Fibroblast of upper back skin (primary cell): ENCODE results near the gene GRM8.
A peak's percentile ranks its signal among the peaks of the same experiment; 100 is the strongest.

Experiments used
- DNase-seq: peaks from one replicate; pipeline ENCODE4 v3.0.0-alpha.2; 2013

GRM8 gene

GRCh38 chr7:126656165-126656564, 596.6 kb downstream of the GRM8 start:
- DNase-seq, result no peak

- no peak for DNase-seq
Measured at GRCh38 chr7:126637538-126637937, 615.2 kb downstream of the GRM8 start.

- no peak for DNase-seq
Measured at GRCh38 chr7:126635545-126635944, 617.2 kb downstream of the GRM8 start.

- DNase-seq, result peak; percentile 7
Measured at GRCh38 chr7:126608339-126608776, 644.4 kb downstream of the GRM8 start.

- DNase-seq, result no peak
Measured at GRCh38 chr7:126606331-126606730, 646.4 kb downstream of the GRM8 start.

DNA sequence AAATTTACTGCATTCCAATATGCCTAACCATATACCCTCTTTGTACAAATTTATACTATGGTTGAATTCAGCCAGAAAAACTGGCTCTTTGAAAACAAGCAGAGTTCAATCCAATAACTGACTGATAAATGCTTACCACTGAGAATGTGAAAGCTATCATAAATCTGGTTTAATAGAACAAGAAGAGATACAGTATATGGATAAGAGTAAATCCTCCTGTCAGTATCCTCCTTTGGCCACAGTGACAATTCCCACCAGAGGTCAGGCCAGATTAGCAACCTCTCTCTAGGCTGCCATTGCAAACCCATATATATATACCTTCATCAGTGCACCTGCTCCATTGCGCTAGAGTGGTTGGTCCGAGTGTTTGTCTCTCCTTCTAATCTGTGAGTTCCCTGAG, 647.2 kb downstream of the GRM8 start:
- no peak for DNase-seq

DNA sequence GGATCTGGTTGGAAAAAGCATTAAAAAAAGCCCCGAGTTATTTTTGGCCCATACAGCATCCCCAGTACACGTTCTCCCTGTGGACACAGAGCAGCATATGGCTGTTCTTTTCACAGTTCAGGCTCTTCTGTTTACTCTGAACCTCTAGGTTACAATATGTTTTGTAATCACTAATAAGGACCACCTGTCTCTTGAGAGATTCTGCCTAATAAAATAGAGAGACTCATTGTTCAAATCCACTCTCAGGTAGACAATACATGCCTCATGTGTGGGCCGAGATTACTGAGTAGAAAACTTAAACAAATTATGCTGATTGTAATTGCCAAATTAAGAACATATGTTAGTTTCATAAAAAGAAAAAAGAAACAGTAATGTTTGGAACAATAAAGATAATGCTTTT, 647.7 kb downstream of the GRM8 start:
- no peak for DNase-seq

DNA sequence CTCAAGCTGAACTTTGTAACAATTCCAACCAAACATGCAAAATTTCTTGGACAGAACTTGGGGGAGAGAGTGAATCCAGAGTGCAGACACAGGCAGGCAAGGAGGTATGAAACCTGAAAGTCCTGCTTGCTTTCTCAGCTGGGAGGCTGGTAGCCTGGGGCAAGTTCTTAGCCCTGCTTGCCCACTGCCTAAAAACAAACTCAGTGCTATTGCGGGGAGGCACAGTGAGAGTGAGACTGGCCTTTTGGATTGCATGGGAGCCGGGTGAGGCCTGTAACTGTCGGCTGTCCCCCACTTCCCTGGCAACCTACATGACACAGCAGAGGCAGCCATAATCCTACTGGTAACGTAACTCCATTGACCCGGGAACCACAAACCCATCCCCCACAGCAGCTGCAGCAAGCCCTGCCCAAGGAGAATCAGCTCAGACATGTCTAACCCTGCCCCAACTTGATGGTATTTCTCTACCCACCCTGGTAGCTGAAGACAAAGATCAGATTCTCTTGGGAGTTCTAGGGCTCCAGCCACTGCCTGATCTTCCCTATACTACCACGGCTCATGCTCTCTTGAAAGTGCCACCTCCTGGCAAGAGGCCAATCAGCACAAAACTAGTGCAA, 663.6 kb downstream of the GRM8 start:
- DNase-seq, result no peak

- no peak for DNase-seq
Measured at GRCh38 chr7:126578338-126578737, 674.4 kb downstream of the GRM8 start.

GRCh38 chr7:126574276-126575250, 678.2 kb downstream of the GRM8 start:
- peak; percentile 87 for DNase-seq

- DNase-seq, result peak; percentile 9
Measured at GRCh38 chr7:126570845-126571244, 681.9 kb downstream of the GRM8 start.

DNA sequence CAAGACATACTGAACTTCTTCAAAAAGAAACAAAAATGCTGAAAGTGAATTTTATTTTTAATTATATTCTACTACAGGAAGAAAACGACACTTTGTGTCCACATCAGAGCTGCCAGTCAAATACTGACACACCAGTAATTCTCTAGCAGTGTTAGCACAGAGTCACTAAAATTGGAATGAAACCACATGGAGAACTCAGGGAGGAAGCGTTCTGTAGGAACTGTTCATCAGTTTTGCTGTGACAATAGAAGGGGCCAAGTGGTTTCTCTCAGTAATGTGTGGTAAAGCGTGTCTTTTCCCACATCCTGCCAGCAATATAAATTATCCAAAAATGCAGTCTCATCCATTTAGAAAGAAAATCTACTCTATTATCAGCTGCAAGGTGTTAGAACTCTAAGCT, 683.3 kb downstream of the GRM8 start:
- peak; percentile 31 for DNase-seq

DNA sequence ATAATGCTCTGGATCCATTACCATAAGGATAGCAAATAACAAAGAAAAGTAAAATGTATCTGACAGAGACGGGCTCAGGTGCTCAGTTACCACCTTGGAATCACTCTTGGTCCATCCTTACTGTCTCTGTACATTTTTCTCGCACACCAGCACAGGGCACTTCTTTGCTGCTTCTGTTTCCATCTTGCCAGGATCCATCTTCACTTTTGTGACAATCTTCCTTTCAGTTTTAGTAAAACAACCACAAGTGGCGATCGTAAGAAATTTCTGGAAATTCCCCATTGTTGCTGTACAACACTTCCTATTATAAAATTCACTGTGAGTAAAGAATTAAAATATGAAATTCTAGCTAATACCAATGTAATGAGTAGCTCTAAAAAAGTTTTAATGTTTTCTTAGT, 695.5 kb downstream of the GRM8 start:
- no peak for DNase-seq

DNA sequence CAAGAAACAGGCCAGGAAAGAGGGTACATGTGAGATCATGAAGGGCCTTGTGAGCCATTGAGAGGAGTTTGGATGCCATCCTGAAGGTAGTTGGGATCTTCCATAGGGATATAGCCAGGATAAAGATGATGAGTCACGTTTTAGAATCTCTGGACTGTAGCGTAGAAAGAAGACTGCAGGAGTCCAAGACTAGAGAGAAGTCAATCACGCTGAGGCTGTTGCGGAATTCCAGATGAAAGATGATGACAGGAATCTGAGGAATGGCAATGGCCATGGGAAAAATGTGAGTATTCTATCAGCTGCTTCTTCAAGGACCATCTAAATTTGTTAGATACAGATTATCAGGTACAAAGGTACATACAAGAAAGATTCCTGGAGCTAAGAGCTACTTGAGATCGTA, 711.3 kb downstream of the GRM8 start:
- peak; percentile 65 for DNase-seq

- no peak for DNase-seq
Measured at GRCh38 chr7:126535176-126535575, 717.6 kb downstream of the GRM8 start.

DNA sequence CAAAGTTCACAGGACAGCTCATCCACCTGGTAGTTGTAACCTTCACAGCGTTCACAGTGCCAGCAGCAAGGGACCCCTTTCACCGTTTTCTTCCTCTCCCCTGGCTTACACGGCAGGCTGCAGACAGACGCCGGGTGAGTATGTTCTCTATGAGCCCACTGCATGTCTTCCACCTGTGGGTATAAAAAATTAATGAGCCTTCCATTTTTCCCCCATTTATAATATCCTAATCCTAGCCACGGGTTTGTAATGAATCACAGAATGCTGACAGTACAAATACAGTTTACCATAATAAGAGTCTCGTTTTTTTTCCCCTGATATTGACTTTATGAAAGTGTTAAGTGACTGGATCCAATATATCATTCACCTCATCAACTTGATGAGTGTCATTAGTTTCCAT, 719.0 kb downstream of the GRM8 start:
- no peak for DNase-seq

- peak; percentile 48 for DNase-seq
Measured at GRCh38 chr7:126529833-126530232, 722.9 kb downstream of the GRM8 start.

GRCh38 chr7:126529254-126529653, 723.5 kb downstream of the GRM8 start:
- no peak for DNase-seq

GRCh38 chr7:126525906-126526305, 726.8 kb downstream of the GRM8 start:
- no peak for DNase-seq

DNA sequence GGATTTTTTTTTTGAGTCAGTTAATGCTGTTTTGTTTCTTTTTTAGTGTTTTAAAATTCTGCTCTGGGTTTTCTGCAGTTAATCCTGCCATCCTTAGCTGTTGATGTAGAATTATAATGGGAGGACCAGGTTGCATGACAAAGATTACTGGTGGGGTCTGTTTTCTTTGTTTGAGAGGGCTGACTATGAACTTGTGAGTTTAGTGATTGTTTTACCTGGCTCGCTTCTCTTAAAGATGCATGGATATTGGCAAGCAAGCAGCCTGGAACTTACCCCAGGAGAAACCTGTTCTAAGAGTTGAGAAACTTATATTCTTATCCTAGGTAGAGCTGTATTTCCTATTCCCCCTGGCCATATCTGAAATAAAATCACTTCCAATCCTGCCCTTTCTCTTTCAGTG, 727.8 kb downstream of the GRM8 start:
- no peak for DNase-seq

DNA sequence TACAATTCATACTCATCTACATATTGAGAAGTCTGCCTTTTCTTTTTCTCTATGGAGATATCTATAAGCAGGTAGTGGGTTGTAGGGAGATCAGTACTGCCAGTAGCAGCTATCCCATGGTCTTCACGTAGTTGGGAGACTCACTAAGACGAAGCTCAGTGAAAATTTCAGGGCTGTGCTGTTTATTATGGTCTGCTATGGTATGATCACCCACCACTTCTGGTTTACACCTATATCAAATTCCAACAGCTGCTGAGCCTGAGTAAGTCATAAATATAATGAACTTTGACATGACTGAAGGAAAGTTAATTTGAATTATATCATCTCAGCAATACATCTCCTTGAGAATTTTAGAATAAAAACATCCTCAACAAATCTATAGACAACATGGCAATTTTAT, 741.7 kb downstream of the GRM8 start:
- DNase-seq, result no peak

DNA sequence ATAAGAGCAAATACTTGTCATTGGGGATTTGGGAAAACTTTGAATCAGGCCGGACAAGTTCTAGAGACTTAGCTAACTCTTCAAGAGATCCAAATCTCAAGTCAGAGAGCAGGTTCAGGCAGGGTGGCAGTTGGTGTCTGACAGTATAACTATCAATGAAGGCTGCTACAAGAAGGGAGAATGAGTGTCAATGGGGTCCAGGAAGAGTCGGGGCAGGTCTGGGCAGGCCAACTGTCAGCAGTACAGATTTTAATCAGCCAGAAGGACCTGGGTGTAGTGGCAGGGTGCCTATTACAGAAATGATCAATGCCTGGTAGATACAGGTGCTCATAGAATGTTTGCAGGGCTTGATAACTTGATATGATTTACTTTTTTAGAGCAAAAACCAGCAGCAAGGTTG, 751.1 kb downstream of the GRM8 start:
- DNase-seq, result no peak

DNA sequence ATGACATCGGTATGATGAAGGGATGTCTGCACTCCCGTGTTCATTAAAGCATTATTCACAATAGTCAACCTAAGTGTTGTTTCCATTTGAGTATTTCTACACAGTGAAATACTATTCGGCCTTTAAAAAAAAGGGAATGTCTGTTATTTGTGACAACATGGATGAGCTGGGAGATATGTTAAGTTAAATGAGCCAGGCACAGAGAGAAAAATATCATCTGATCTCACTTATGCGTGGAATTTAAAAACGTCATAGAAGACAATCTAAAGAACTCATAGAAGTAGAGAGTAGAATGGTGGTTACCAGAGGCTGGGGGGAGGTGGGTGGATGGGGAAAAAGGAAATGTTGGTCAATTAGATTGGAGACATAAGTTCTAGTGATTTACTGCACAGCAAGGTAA, 753.3 kb downstream of the GRM8 start:
- DNase-seq, result no peak

DNA sequence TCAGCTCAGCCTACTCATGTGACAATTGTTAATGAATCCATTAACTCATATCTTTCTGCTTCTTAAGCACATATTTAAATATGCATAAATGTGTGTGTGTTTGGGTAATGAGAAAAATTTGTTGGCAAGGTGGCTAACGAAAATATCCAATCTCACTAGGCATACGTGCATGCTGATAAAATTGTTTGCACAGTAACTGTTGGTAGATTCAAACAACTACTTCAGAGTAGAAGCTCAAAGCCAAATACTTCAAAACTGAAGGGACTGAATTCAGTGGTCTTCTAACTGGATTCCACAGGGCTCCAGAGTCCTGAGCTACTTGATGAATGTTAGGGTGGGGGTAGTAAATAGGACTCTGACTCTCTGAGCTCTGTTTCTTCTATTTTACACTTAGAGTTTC, 757.0 kb downstream of the GRM8 start:
- no peak for DNase-seq
